GM18511 (cell line): ENCODE data around the gene TMTC2.
A peak's percentile ranks its signal among the peaks of the same experiment; 100 is the strongest.

Experiments used
- ATAC-seq: cut with Tn5 transposase; IDR thresholded peaks from one replicate; pipeline ENCODE4 v1.9.1; 2021; ENCODE audit warnings: mild to moderate bottlenecking, moderate library complexity; ENCODE audit not compliant: unreplicated experiment

TMTC2 gene

DNA sequence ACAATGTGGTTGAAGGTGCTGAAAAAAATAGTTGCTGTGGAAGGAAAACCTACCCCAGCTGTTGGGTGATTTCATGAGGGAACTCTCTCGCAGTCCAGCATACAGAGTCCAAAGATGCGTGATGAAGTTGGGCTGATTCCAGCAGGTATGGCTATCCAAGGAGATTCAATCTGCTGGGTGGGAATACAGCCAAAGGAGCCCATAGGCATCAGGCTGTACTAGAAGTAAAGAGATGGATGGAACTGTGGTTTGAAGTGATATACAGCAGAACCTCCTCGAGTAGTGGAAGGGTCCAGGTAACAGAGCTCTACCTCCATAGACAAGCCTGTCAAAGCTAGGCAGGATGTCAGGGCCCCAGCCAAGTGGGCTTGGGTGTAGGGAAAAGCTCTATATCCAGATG, 11.5 kb upstream of the TMTC2 start:
- ATAC-seq: no peak

DNA sequence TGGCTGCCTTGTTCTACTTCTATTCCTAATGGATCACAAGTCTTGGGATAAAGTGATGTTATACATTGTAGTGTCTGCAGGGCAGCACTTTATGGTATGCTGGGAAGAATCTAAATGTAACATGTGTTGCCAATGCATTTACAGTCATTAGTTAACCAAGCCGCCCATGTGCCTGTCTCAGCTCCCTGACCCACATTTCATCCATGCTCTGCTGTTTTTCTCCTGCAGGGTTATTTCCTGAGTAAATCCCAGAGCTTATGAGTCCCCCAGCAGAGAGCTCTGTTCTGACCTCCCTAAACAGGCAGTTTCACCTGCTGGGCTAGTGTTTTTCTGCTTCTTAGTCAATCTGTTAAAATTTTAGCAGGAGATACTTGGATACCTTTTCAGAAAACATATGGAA, 4.4 kb upstream of the TMTC2 start:
- ATAC-seq: no peak

DNA sequence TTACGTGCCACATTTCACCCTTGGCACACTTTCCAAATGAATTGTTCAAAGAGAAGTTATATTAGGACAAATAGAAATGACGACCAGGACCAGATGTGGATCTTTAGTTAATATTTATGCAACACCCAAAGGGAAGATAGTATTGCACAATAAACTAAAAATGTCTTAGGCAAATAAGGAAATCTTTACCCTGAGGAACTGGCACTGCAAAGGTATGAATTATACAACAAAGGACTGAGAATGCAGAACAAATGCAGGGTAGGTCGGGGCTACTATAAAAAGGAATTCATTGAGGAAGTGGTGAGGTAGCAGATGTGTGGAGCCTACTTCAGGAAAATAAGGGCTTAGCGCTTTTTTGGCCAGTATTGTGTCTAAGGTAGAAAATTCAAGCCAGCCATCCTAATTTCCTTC, 3.9 kb upstream of the TMTC2 start:
- no peak for ATAC-seq

DNA sequence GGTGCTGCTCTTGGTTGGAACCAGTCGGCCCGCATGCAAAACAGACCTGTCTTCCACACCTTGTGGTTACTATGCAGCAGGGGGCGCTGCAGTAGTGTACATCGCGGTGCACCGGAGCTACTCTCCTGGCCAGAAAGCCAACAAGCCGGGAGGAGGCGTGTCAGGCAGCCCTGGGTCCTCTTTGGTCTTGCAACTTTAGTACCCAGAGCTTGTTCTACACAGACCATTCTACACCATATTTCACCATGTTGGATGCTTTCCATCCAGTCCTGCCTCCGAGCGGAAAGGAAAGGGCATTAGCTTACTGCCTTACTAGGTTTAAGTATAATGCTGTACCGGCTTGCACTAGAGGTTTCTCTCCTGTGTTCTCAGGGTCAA, 927 bp upstream of the TMTC2 start:
- ATAC-seq: peak; percentile 58

DNA sequence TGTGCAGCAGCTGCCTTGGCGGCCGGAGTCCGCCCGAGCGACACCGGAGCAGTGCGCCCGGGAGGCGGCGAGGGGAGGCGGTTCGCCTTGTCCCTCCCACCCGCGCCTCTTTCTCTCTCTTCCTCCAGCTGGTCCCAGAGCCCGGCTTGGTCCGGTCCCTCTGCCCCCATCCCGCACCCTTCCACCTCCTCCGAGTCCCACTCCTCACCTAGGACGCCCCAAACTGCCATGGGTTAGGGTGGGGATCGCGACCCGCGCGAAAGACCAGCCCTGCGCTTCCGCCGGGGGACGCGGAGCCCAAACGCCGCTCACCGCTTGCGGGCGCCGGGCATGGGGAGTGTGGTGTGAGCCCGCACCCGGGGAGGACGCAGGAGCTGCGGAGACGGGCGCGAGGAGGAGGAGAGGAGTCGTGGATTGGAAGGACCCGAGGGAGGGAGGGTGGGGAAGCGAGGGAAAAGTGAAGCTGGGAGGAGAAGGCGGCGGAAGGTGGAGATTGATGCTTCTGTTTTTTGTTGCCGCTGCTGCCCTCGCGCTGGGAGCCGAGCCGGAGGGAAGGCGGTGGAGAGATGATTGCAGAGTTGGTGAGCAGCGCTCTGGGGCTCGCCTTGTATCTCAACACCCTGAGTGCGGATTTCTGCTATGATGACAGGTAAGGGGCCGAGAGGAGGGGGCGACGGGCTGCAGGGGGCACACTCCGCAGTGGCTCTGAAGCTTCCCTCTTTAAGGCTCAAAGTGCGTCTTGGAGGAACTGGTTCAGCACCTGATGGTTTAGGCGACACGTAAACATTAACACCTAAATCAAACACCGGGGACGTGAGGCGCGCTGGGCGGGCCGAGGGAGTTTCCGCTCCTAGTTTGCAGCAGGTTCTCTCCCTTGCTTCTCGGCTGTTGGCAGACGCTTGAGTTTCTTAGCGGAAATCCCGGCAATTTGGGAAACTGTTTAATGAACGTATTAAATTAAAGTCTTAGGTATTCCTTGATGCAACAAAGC, 610 bp downstream of the TMTC2 start:
- peak; percentile 48 for ATAC-seq

DNA sequence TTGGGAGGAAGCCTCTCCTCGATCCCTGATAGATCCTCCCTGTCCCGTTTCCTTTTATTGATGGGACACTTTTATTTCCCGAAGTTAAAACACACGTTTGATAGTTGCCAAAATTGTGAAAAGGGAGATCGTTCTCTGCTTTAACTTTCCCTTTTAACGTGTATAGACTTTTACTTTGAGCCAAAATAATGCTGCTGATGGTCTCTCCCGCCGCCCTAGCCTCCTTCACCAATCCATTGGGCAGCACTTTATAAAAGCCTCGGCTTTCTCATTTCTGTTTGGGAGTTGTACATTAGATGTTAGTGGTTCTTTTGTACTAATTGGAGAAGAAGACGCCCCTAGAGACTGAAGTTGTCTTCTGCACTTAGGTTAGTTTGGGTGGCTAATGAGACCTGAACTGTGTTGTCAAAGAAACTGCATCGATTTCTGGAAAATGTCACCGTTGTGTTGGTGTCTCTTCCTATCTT, 1.4 kb downstream of the TMTC2 start:
- ATAC-seq: no peak

DNA sequence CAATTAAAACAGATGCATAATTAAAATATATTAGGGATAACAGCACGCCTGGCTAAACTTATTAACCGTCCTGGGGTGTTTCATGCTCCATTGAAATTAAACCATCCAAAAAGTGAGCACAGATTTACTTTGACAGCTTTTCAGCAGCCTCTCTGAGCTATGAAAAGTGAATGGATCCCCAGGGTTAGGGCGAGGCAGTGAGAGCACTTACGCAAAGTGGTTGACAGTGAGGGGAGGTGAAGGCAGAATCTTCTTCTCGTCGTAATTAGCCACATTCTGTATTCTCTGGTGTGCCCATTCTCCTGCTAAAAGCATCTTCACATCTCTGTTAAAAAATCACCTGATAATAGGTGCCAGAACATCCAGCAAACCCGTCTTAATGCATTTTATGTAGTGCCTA, 1.9 kb downstream of the TMTC2 start:
- no peak for ATAC-seq

DNA sequence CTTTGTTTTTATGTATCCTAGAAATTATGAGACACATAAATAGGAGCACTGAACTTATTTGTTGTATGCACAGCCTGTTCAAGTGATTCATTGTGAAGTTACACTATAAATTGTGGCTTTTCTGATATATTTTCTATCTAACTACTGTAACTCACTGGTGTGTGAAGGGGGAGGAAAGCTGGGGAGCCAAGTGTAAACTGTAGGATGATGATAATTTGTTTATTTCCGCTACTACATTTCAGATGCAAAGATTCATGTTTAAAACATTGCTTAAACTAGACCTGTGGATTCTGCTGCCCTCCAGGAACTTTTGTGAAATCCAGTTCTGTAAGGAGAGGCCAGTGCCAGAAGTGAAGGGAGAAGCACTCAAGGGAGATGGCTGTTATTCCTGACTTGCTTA, 3.3 kb downstream of the TMTC2 start:
- no peak for ATAC-seq

DNA sequence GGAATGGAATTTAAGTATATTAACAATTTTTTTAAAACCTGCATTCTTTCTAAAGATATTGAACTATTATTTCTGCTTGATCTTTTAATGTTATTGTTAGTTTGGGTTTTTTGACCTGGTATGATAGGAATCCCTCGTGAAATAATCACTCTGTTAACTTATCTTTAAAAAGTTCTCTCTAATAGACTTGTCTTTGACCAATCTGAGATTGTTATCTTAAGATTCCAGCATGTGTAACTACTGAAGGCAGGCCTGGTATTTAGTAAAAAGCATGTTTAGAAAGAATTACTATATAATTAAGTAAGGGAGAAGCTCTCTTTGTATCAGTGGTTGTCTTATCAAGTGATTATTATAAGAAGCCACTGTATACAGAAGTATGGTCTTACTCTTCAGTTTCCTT, 4.8 kb downstream of the TMTC2 start:
- ATAC-seq: no peak

DNA sequence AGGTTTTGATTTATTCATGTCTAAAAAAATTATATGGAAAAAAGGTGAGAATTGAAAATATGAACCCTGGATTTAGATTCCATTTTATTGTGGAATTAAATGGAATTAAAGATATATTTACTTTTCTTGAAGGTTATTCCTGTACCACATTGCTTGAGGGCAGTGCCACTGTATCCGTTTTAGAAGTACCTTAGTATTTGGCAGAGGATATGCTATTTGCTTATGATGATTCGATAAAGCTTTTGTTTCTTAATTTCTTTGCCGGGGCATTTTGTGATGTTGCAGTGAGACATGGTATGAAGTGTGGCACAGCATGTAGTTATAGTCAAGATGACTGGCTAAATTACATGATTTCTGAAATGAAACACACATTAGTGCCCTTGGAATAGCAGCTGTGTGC, 7.6 kb downstream of the TMTC2 start:
- no peak for ATAC-seq

DNA sequence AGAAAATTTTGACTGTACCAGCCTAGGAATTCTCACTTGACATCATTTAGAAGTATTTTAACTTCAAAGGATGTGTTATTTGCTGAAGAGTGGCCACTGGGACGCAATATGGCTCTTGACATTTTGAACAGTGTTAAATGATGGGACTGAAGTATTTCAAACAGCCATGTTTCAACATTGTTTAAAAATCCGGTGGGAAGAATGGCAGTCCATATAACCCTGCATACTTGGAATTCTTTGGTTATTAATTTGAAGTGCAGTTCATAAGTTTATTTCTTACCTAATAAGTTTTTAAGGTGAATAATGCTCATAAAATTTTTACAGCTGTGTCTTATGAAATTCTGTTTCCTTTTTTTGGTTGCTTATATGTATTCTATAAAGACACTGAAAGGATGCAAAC, 8.3 kb downstream of the TMTC2 start:
- no peak for ATAC-seq

DNA sequence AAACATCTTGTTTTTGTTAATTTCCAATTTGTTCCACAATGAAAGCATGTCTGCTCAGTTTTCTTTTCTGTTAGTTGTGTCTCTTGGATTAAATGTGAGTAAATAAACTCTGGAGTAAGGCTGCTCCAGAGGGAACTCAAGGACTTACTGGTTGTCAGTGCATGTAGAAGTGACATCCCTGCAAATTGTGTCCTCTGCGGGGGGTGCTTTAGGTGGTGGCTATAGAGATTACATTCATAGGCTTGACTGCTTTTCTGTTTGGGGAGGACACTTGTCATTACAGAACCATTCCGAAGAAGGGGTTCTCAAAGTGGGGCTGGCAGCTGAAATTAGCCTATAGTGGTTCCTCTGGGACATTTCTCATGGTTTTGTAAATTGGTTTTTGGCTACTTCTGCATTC, 8.8 kb downstream of the TMTC2 start:
- ATAC-seq: no peak

DNA sequence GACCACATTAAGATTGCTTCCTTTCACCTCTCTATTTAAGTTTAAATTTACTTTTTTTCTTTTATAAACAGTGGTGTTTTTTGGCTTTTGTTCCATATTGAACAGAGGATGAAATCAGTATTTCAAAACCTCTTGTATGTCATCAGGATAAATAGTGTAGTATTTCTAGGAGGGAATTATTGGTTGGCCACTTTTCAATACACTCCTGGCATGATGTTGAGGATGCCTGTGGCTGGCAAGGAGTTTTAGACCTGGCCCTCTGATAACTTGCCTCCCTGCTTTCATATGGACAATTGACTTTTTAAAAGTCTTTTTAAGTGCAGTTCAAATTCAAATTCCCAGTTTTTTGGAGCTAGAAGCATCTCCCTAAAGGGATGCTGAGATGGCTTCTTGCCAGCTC, 9.8 kb downstream of the TMTC2 start:
- ATAC-seq: no peak

DNA sequence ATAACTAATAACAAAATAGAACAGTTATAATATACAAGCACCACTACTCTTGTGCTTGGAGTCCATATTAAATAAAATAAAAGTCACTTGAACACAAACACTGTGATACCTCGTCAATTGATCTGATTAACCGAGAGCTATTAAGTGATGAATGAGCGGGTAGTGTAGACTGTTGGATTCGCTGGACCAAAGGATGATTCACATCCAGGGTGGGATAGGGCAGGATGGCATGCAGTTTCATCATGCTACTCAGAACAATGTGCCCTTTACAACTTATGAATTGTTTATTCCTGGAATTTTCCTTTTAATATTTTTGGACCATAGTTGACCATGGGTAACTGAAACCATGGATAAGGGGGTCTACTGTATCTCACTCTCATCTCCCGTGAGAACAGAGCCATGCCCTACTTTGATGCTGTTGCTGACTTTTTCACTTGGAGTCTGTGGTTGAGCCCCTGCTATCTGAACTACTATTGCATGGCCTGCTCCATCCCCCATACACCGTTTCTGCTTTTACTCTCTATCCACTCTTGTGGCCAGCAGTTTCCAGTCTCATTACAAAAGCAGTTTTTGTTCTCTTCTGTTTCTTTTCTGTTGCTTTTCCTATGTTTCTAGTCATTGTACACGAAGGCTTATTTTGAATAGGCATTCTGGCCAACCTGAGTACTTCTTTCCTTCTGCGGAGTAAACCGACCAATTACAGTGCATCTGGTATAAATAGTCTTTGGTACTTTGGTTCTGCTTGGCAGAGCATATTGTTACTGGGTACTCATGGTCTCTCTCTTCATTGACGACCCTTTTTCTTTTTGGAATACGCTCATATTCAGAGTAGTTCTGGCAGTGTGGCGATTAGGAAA, 12.2 kb downstream of the TMTC2 start:
- no peak for ATAC-seq

DNA sequence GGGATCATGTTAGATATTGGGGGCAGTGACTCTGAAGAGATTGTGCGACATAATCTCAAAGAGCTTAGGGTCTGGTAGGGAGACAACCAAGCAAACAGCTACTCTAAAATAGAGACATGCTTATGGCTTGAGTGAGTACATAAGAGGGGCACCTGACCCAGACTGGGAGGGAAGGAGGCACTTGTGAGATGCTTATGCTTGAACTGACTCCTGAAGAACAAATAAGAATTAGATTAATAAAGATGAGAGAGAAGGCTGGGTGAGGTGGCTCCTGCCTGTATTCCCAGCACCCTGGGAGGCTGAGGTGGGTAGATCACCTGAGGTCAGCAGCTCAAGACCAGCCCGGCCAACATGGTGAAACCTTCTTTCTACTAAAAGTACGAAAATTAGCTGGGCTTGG, 19.1 kb downstream of the TMTC2 start:
- no peak for ATAC-seq

DNA sequence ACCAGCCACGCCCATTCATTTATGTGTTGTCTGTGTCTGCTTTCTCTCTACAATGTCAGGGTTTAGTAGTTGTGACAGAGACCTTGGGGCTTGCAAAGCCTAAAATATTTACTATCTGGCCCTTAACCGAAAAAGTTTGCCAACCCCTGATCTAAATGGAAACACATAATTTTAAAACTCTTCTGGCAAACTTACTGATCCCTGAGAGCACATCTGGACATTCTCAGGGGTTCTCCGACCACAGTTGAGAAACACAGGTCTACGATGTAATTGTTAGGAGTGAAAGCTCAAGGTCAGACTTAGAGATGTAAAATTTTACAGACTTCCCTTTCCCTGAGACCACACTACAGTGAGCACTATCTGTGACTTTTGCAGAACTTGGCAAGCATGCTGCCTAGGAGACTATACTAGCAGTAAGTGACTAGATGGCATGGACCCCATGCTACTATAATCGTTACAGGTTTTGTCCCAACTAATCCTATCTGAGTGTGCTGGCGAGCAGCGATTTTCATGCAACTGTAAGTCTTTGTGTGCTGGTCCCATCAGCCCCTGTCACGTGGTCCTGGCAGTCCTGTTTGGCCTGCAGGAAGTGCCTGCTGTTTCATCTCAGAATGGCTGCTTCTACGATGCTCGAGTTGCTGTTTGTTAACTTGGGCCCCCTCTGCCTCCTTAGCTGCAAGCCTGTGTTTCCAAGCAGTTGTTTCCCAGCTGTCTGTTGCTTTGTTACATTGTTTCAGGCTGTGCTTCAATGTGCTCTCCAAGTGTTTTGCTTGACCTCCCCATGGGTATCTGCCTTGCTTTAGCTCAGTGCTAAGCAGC, 21.6 kb downstream of the TMTC2 start:
- no peak for ATAC-seq

DNA sequence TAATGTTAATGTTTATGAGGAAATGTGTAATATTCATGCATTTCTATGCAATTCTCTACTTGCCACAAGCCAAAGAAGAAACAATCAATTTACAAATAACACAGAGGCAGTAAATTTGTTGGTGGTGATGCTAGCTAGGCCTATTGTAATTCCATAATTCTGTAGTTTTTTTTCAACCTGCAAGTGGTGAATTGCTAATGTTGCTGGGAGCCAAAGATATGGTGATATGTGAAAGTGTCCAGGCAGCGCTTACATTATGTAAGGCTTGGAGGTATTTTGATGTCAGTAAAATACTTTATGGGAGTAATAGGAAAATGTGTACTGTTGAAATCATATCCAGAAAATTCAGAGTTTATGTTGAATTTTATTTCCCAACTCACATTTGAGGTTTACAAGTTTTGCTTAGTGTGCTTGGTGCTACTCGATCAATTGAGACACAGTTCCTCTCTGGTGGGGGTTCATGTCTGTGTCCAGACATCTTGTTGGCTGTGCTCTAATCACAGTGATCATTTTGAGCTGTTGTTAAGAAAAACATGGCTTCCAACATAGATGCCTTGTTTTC, 23.2 kb downstream of the TMTC2 start:
- ATAC-seq: no peak

DNA sequence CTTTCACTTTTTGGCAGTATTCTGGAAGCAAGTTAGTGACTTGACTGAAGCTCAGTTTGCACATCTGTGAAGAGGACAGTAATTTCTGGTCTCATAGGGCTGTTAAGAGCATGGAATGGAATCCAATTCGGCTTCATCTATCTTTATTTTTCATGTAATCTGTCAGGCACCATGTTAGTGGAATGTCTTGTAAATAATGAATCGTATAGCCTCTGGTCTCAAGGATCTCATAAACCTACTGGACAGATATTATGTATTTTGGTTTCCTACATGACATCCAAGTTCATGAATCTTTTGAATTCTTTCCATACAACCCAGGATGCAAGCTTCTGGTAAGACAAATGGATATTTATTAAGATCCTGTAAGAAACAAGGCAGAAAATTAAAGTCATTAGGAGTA, 24.0 kb downstream of the TMTC2 start:
- ATAC-seq: no peak

DNA sequence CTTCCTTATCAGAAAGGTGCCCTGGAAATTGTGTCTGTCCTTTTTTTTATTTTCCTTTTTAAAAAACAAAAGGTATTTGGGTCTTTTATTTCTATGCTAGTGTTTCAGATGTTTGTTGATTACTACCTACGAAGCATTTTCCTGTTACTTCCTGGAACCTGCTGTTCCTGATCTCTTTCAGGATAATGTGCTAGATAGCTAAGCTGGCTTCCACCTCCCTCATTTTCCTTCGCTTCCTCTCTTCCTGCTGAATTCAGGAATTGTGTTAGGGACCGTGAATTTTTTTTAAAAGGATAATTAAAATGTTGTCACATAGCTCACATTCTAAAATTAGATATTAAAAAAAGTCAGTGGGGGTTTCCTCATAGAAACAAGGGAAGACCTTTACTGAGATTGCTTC, 27.7 kb downstream of the TMTC2 start:
- no peak for ATAC-seq

DNA sequence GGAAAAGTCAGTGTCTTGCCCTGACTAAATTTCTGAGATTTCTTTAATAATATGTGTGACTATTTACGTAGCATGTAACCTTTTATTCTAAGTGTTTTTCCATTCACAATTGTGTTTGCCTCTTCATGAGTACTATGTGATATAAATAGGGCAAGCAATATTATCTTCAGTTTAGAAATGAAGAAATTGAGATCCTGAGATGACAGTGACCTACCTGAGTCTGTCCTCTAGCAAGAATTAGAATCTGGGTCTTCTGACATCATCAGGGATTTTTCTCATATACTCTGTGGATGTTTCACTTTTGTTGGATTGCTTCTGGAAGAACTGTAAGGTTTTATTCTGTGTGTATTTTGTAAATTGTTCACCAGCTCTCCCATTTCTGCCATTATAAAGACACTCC, 35.0 kb downstream of the TMTC2 start:
- ATAC-seq: no peak

DNA sequence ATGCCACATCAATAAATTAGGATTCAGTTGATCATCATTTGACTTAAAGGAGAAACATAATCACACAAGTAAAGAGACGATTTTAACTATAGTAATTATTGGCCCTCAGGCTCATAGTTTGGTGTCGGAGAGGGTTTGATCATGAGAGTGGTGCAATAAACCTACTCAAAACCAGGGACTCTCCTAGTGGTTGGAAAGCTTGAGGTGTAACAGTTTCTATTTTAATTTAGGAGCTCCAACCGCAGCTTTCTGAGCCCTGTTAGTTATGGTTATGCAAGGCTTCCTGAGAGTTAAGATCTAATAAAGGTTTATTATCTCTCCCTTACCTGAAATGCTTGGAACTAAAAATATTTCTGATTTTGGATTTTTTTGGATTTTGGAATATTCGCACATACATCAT, 36.4 kb downstream of the TMTC2 start:
- peak; percentile 72 for ATAC-seq
